HG03280 (cell line): ENCODE results near the gene CAMK1G.

Experiments
- ATAC-seq: cut with Tn5 transposase; IDR thresholded peaks from one replicate; pipeline ENCODE4 v1.9.1; 2021; ENCODE audit warnings: mild to moderate bottlenecking, moderate library complexity; ENCODE audit not compliant: unreplicated experiment

CAMK1G gene

GRCh38 chr1:209657918-209658317, 74.4 kb downstream of the CAMK1G start:
- no peak for ATAC-seq

DNA sequence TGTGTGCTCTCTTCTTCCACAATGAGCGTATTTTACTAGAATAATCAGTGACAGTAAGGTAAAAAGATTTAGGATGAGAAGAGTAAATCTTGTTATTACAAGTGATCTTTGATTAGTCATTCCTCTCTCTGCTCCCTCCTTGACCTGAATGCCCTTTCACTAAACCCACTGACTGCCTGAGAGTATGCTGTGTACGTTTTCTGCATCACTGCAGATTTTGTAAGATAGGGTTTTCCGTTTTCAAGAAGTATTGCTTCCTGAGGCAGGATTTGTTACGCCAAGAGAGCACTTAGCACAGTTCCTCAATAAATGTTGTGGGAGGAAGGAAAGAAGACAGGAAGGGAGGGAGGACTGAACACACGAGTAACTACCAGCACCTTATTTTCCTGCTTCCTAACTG, 76.4 kb downstream of the CAMK1G start:
- peak; percentile 78 for ATAC-seq

GRCh38 chr1:209661071-209661470, 77.6 kb downstream of the CAMK1G start:
- no peak for ATAC-seq

GRCh38 chr1:209662879-209663327, 79.4 kb downstream of the CAMK1G start:
- ATAC-seq: no peak
